ENCODE measurements around the gene PRKCH. TPM values are rescaled to one million over a fixed set of nuclear protein-coding genes. Genes with fewer than 3 reads are reported as not detected.

PRKCH gene
- total and polyA plus RNA-seq, 9 of the 15 experiments (the other 6 are each of a cell fraction or from before 2014, with no cell fraction given) = 0.61 to 4.4 (median 4.0) TPM

DNA sequence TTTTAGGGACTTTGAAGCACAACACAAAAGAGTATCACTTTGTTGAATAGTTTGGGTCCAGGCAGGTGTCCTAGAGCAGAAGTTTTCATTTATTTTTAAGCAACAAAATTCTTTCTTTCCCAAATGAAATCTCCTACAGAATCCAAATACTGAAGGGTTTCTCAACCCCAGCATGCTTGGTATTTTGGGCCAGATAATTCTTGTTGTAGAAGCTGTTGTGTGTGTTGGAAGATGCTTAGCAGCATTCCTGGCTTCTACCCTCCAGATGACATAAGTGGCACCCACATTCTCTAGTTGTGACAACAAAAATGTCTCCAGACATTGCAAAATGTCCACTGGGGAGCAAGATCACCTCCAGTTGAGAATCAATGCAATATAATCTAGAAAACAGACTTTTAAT, 97.8 kb downstream of the PRKCH start:
- in situ Hi-C loops (cut with MboI) = no loop called here
- POLR2A ChIA-PET = interaction anchor here (1.0 kb wide), 1 partner anchor 12 kb away, joined by 3 read pairs; no protein-coding TSS in a partner anchor
- intact Hi-C loops (cut with micrococcal nuclease) = no loop called here

GRCh38 chr14:61420326-61420725, 98.9 kb downstream of the PRKCH start:
- POLR2A ChIA-PET = no interaction called here
- Histone ChIP-seq H3K36me3 (ENCODE audit: control insufficient read depth, insufficient read depth, low read length) (no peaks in the 10 kb centered on the region), H3K9ac (ENCODE audit: insufficient read depth in 1 of 2, low read depth in 2 of 2, low read length in 2 of 2) (no peak overlapping the region), H4K20me1 (replicated peaks; ENCODE audit: control insufficient read depth, insufficient read depth, low read length) (no peaks in the 10 kb centered on the region), H3K79me2 (ENCODE audit: control insufficient read depth, insufficient read depth, low read length) (no peaks in the 10 kb centered on the region), H3K4me2 (ENCODE audit: insufficient read depth, low read length) (no peak overlapping the region), H3K27ac (ENCODE audit: extremely low read depth, low read depth, low read length) (no peak overlapping the region), H3K9me1 (ENCODE audit: control insufficient read depth, insufficient read depth, low read length) (no peaks in the 10 kb centered on the region), H2AFZ (ENCODE audit: low read depth, low read length) (no peak overlapping the region), H3K4me1 (replicated peaks in 1 of 2; ENCODE audit: control insufficient read depth in 2 of 2, insufficient read depth in 2 of 2, low read length in 2 of 2) (peaks cover 0 to 2% of the 10 kb centered on the region in 2 experiments; a peak in 3 of 5 replicates), H3K27me3 (ENCODE audit: control insufficient read depth in 2 of 2, insufficient read depth in 2 of 2, low read length in 2 of 2) (no peaks in the 10 kb centered on the region), H3K9me3 (replicated peaks; ENCODE audit: control insufficient read depth, insufficient read depth, low read depth, low read length) (no peaks in the 10 kb centered on the region), H3K4me3 (no peak overlapping the region)
- ATAC-seq (no peak), DNase-seq (ENCODE audit: extremely low read depth in 1 of 4, low spot score in 3 of 4) (no peak), FAIRE-seq (no peak)
- BruUV-seq (replicated peaks) = no TSS peak
- TF ChIP-seq ZNF384 (IDR thresholded peaks at IDR 0.05; ENCODE audit: low read depth, low read length) (no peak), ATF7 (IDR thresholded peaks at IDR 0.05) (no peak), RFX7 (CRISPR knock-in tag; IDR thresholded peaks at IDR 0.05) (no peak), ZNF785 (CRISPR knock-in tag; IDR thresholded peaks at IDR 0.05) (no peak), SMAD4 (CRISPR knock-in tag; conservative IDR thresholded peaks at IDR 0.05) (no peak), ZNF699 (CRISPR knock-in tag; IDR thresholded peaks at IDR 0.05; ENCODE audit: insufficient replicate concordance) (no peak), ZNF707 (CRISPR knock-in tag; conservative IDR thresholded peaks at IDR 0.05) (no peak), KDM5B (IDR thresholded peaks at IDR 0.05; ENCODE audit: insufficient replicate concordance, low read depth, low read length) (no peak)
- 38% methylated on average over 4 of the region's 4 CpGs for WGBS (ENCODE audit: insufficient coverage, low coverage, missing lambda C conversion rate)
- CTCF ChIA-PET (ENCODE audit: low intra/inter-chr PET ratio) = no interaction called here
- intact Hi-C loops (cut with micrococcal nuclease) = no loop called here
- in situ Hi-C loops (cut with MboI) = no loop called here

More for the DNA sequence above, 97.8 kb downstream of the PRKCH start:
- Histone ChIP-seq H3K36me3 (ENCODE audit: control insufficient read depth, insufficient read depth, low read length) (no peaks in the 10 kb centered on the region), H4K20me1 (replicated peaks; ENCODE audit: control insufficient read depth, insufficient read depth, low read length) (no peaks in the 10 kb centered on the region), H3K4me1 (replicated peaks in 1 of 2; ENCODE audit: control insufficient read depth in 2 of 2, insufficient read depth in 2 of 2, low read length in 2 of 2) (peaks cover 0 to 2% of the 10 kb centered on the region in 2 experiments; a peak in 3 of 5 replicates), H3K27ac (ENCODE audit: extremely low read depth, low read depth, low read length) (no peak overlapping the region), H3K9me1 (ENCODE audit: control insufficient read depth, insufficient read depth, low read length) (no peaks in the 10 kb centered on the region), H3K79me2 (ENCODE audit: control insufficient read depth, insufficient read depth, low read length) (no peaks in the 10 kb centered on the region), H2AFZ (ENCODE audit: low read depth, low read length) (no peak overlapping the region), H3K4me2 (ENCODE audit: insufficient read depth, low read length) (no peak overlapping the region), H3K27me3 (ENCODE audit: control insufficient read depth in 2 of 2, insufficient read depth in 2 of 2, low read length in 2 of 2) (no peaks in the 10 kb centered on the region), H3K4me3 (no peak overlapping the region), H3K9me3 (replicated peaks; ENCODE audit: control insufficient read depth, insufficient read depth, low read depth, low read length) (no peaks in the 10 kb centered on the region), H3K9ac (ENCODE audit: insufficient read depth in 1 of 2, low read depth in 2 of 2, low read length in 2 of 2) (no peak overlapping the region)
- BruUV-seq (replicated peaks) = no TSS peak
- FAIRE-seq (no peak), DNase-seq (ENCODE audit: extremely low read depth in 1 of 4, low spot score in 3 of 4) (no peak), ATAC-seq (no peak)
- CTCF ChIA-PET (ENCODE audit: low intra/inter-chr PET ratio) = no interaction called here
- TF ChIP-seq NFE2L1 (tag; IDR thresholded peaks at IDR 0.05; ENCODE audit: borderline replicate concordance, low read depth) (no peak), ZNF384 (IDR thresholded peaks at IDR 0.05; ENCODE audit: low read depth, low read length) (no peak), SLC30A9 (CRISPR knock-in tag; IDR thresholded peaks at IDR 0.05) (no peak)
